GM06990 (cell line): ENCODE data around the gene FAM111A.

Source experiments
- DNase-seq: peaks from one replicate; pipeline ENCODE4 v3.0.0-alpha.2; 2011; ENCODE audit not compliant: insufficient read length; ENCODE audit errors: extremely low read depth
- H3K27me3 ChIP-seq: replicated peaks from 2 replicates; pipeline ENCODE4 v1.6.0; 2011; ENCODE audit warnings: low read length; ENCODE audit not compliant: control insufficient read depth, insufficient read depth
- H3K36me3 ChIP-seq: 2 replicates; pipeline ENCODE4 v1.5.1; 2011; ENCODE audit warnings: low read length; ENCODE audit not compliant: control insufficient read depth, insufficient read depth
- H3K4me3 ChIP-seq: replicated peaks from 2 replicates; pipeline ENCODE4 v1.5.1; 2011; ENCODE audit warnings: low read depth, mild to moderate bottlenecking, control low read depth, low read length
- TF ChIP-seq, protein P1 (sequence below): IDR thresholded peaks from 2 replicates; pipeline ENCODE4 v1.5.1; 2011; ENCODE audit warnings: low read length, control low read depth, mild to moderate bottlenecking, inconsistent platforms; ENCODE audit not compliant: insufficient read depth, poor library complexity, severe bottlenecking

Gene FAM111A

DNA sequence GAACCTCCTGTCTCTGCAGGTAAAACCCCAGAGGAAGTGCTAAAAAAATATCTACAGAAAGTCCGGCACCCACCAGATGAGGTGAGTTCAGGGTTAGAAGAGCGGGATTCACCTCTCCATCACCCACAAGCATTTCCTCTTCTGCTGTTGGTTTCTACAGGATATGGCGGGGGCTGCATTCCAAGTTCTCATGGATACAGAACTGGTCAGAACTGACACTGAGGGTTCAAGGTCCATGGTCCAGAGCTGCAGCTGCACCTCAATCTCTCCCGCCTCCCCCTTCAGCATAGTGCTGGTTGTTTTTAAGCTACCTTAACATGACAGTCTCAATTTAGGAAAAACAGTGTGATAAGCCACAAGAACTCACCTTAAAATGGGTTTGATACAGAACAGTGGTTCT lies 48.4 kb downstream of the FAM111A start:
- H3K27me3 ChIP-seq = no peaks in the 10 kb centered on the region
- no peak for DNase-seq
- H3K36me3 ChIP-seq = peaks cover 22% of the 10 kb centered on the region
- TF ChIP-seq, protein P1, sequence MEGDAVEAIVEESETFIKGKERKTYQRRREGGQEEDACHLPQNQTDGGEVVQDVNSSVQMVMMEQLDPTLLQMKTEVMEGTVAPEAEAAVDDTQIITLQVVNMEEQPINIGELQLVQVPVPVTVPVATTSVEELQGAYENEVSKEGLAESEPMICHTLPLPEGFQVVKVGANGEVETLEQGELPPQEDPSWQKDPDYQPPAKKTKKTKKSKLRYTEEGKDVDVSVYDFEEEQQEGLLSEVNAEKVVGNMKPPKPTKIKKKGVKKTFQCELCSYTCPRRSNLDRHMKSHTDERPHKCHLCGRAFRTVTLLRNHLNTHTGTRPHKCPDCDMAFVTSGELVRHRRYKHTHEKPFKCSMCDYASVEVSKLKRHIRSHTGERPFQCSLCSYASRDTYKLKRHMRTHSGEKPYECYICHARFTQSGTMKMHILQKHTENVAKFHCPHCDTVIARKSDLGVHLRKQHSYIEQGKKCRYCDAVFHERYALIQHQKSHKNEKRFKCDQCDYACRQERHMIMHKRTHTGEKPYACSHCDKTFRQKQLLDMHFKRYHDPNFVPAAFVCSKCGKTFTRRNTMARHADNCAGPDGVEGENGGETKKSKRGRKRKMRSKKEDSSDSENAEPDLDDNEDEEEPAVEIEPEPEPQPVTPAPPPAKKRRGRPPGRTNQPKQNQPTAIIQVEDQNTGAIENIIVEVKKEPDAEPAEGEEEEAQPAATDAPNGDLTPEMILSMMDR = no peak
- no peak overlapping the region for H3K4me3 ChIP-seq

DNA sequence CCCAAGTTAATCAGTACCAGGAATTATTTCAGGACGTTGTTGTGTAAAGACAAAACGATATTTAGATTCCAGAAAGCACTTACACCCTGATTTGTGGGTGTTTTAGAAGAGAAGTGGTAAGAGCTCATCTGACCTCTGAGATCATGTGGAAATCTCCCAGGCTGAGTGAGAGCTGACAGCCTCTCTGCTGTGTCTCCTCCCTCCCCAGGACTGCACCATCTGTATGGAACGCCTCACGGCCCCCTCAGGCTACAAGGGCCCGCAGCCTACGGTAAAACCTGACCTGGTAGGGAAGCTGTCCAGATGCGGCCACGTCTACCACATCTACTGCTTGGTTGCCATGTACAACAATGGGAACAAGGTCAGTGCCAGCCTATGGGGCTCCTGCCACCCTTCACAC lies 49.2 kb downstream of the FAM111A start:
- Histone ChIP-seq H3K27me3 (no peaks in the 10 kb centered on the region), H3K36me3 (peaks cover 22% of the 10 kb centered on the region), H3K4me3 (no peak overlapping the region)
- no peak for DNase-seq
- TF ChIP-seq, protein P1 = no peak

DNA sequence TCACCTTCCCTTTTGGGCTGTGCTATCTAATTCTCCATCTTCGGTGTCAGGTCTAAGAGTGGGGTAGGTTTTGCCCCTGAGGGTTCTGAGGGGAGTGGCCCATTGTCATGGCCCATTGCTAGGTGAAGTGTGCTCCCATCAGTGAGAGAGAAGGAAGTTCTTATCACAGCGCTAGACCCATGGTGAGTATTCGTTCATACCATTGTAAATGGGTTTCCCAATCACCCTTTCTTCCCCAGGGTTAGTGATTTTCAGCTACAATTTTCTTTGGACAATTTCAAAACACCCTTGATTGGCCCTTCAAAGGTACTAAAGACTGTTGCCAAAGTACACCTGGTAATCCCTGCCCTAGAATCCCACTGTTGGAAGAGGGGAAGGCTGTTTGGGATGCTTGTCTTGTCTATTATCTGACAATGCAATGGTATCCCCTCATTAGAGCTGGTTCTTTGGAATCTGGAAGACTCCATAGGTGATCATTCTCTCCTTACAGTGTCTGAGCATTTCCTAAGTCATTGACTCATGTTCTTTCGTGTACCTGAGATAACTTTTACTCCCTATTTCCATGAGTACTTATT lies 49.9 kb downstream of the FAM111A start:
- no peak for DNase-seq
- peaks cover 20% of the 10 kb centered on the region for H3K36me3 ChIP-seq
- no peak overlapping the region for H3K4me3 ChIP-seq
- no peaks in the 10 kb centered on the region for H3K27me3 ChIP-seq
- TF ChIP-seq, protein P1 = no peak

DNA sequence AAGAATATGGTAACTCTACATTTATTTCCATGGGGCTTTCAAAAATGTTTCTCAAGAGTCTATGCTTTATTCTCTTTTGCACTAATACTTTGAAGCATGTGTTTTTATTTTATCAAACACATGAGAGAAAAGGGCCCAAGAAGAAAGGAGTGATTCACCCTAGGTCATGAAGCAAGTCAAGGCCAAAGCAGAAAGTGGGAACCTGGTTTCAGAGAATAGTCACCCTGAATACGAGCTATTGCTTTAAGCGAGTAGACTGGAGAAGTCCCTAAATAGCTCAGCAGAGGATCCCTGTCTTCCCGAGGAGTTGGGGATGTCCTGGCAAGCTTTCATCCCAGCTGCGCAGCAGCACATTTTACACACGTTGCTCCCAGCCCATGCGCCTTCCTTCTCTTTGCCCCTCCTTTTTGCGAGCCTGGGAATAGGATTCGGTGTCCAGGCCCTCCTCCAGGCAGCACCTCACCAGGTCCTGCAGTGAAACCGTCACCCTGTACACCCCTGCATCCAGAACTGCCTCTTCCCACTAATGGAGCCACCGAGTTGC lies 51.0 kb downstream of the FAM111A start:
- no peak overlapping the region for H3K4me3 ChIP-seq

DNA sequence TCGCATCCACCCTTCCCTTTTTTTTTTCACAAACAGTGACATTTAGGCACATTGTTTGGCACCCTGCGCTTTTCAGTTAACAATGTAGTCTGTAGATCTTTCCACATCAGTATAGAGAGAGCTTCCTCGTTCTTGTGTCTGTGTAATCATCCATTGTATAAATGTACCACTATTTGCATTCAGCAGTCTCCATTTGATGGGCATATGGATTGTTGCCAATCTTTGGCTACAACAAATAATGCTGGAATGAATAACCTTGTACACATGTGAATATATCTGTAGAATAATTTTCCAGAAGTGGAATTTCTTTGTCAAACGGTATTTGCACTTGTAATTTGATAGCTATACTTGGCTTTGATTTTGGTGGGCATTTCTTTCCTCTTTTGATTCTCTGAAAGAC lies 52.9 kb downstream of the FAM111A start:
- DNase-seq = no peak
- TF ChIP-seq, protein P1 = no peak
- Histone ChIP-seq H3K4me3 (no peak overlapping the region), H3K27me3 (no peaks in the 10 kb centered on the region), H3K36me3 (peaks cover 12% of the 10 kb centered on the region)

More for the DNA sequence above, 51.0 kb downstream of the FAM111A start:
- H3K27me3 ChIP-seq = no peaks in the 10 kb centered on the region
- peaks cover 17% of the 10 kb centered on the region for H3K36me3 ChIP-seq
- TF ChIP-seq, protein P1 = no peak
- DNase-seq = no peak

DNA sequence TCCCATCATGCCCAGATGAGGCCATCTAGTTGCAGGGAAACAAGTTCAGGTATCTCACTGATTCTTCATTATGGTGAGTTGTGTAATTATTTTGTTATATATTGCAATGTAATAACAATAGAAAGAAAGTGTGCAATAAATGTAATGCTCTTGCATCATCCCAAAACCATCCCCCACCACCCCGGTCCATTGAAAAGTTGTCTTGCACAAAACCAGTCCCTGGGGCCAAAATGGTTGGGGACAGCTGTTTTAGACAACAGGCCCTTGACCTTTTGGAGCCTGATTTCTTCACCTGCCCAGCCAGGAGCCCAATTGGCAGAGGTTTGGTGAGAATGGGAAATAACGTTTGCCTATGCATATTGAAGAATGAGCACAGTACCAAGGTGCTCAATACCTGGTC lies 54.1 kb downstream of the FAM111A start:
- Histone ChIP-seq H3K36me3 (peaks cover 6% of the 10 kb centered on the region), H3K4me3 (no peak overlapping the region), H3K27me3 (no peaks in the 10 kb centered on the region)
- no peak for DNase-seq
- TF ChIP-seq, protein P1 = no peak
